Measurements from ENCODE around the gene SMPDL3B. TPM values are rescaled to one million over a fixed set of nuclear protein-coding genes. Genes with fewer than 3 reads are reported as not detected.

The SMPDL3B gene
- total RNA-seq, 1 experiment from 2014 or later = 31.6 TPM

GRCh38 chr1:27955076-27955475 is 20.3 kb downstream of the SMPDL3B start:
- POLR2A ChIA-PET = no interaction called here
- CTCF ChIA-PET = no interaction called here
- DNase-seq (ENCODE audit: low spot score) (no peak), ATAC-seq (no peak)
- no peaks in the 10 kb centered on the region for H3K9me3 Mint-ChIP-seq
- peaks cover 9% of the 10 kb centered on the region; the same call in 1 of the 2 replicates for H3K4me1 Mint-ChIP-seq
- H3K27me3 Mint-ChIP-seq (ENCODE audit: low read depth) = no peaks in the 10 kb centered on the region
- TF ChIP-seq ZBTB43 (CRISPR knock-in tag; IDR thresholded peaks at IDR 0.05) = no peak
- TF ChIP-seq ATF3 (CRISPR knock-in tag; conservative IDR thresholded peaks at IDR 0.05) = no peak
- no peak for TF ChIP-seq SOX15 (CRISPR knock-in tag; IDR thresholded peaks at IDR 0.05)
- TF ChIP-seq FOXK1 (CRISPR knock-in tag; IDR thresholded peaks at IDR 0.05) = no peak
- TF ChIP-seq SMAD4 (CRISPR knock-in tag; IDR thresholded peaks at IDR 0.05) = no peak
- TF ChIP-seq RELA (CRISPR knock-in tag; IDR thresholded peaks at IDR 0.05; ENCODE audit: borderline replicate concordance) = no peak
- no peak for TF ChIP-seq TP53 (CRISPR knock-in tag; IDR thresholded peaks at IDR 0.05)
- TF ChIP-seq FOXJ3 (CRISPR knock-in tag; IDR thresholded peaks at IDR 0.05; ENCODE audit: borderline replicate concordance) = no peak
- H3K27ac Mint-ChIP-seq = no peak overlapping the region
- H3K4me3 Mint-ChIP-seq = no peak overlapping the region
- 0 out of 2 replicates have a peak, but pooled peaks cover 6% of the 10 kb centered on the region for H3K36me3 Mint-ChIP-seq

GRCh38 chr1:27956761-27957160 is 22.0 kb downstream of the SMPDL3B start:
- H3K27ac Mint-ChIP-seq = no peak overlapping the region
- DNase-seq (ENCODE audit: low spot score) (no peak), ATAC-seq (no peak)
- POLR2A ChIA-PET = no interaction called here
- 0 out of 2 replicates have a peak, but pooled peaks cover 6% of the 10 kb centered on the region for H3K36me3 Mint-ChIP-seq
- CTCF ChIA-PET = no interaction called here
- no peaks in the 10 kb centered on the region for H3K9me3 Mint-ChIP-seq
- TF ChIP-seq ZNF396 (CRISPR knock-in tag; IDR thresholded peaks at IDR 0.05; ENCODE audit: borderline replicate concordance) = no peak
- H3K4me3 Mint-ChIP-seq = no peak overlapping the region
- peaks cover 21% of the 10 kb centered on the region for H3K4me1 Mint-ChIP-seq
- H3K27me3 Mint-ChIP-seq (ENCODE audit: low read depth) = no peaks in the 10 kb centered on the region

- ATAC-seq = no peak
Observed at GRCh38 chr1:27957655-27958054, 22.9 kb downstream of the SMPDL3B start.

More at GRCh38 chr1:27957655-27958054, 22.9 kb downstream of the SMPDL3B start:
- TF ChIP-seq SMAD4 (CRISPR knock-in tag; IDR thresholded peaks at IDR 0.05) (no peak), ZNF219 (CRISPR knock-in tag; IDR thresholded peaks at IDR 0.05; ENCODE audit: borderline replicate concordance) (no peak), ATF1 (CRISPR knock-in tag; IDR thresholded peaks at IDR 0.05) (no peak), CREB1 (CRISPR knock-in tag; IDR thresholded peaks at IDR 0.05) (no peak), ATF6 (CRISPR knock-in tag; IDR thresholded peaks at IDR 0.05) (no peak), IRF1 (CRISPR knock-in tag; IDR thresholded peaks at IDR 0.05) (no peak), CDX4 (CRISPR knock-in tag; IDR thresholded peaks at IDR 0.05; ENCODE audit: borderline replicate concordance) (no peak), ZBTB43 (CRISPR knock-in tag; IDR thresholded peaks at IDR 0.05) (no peak), NR2C2 (CRISPR knock-in tag; IDR thresholded peaks at IDR 0.05) (no peak), ATF3 (CRISPR knock-in tag; conservative IDR thresholded peaks at IDR 0.05) (no peak), RELA (CRISPR knock-in tag; IDR thresholded peaks at IDR 0.05; ENCODE audit: borderline replicate concordance) (no peak), JUN (CRISPR knock-in tag; IDR thresholded peaks at IDR 0.05) (no peak)
- Mint-ChIP-seq H3K4me1 (peaks cover 24% of the 10 kb centered on the region), H3K27me3 (ENCODE audit: low read depth) (no peaks in the 10 kb centered on the region), H3K36me3 (0 out of 2 replicates have a peak, but pooled peaks cover 6% of the 10 kb centered on the region), H3K9me3 (no peaks in the 10 kb centered on the region), H3K27ac (no peak overlapping the region), H3K4me3 (no peak overlapping the region)
- POLR2A ChIA-PET = interaction anchor here (1.4 kb wide), 1 partner anchor 20 kb away, joined by 3 read pairs; no protein-coding TSS in a partner anchor
- DNase-seq (ENCODE audit: low spot score) = no peak
- CTCF ChIA-PET = no interaction called here
